GM23248 (cell line): ENCODE data around the gene CACUL1.

Source experiments
- EZH2 ChIP-seq: fragments of 200-600 bp; sonication (generic); IDR thresholded peaks from 2 replicates; pipeline ENCODE4 v1.6.1; 2018; ENCODE audit warnings: antibody characterized with exemption, mild to moderate bottlenecking; ENCODE audit not compliant: insufficient read depth, poor library complexity, severe bottlenecking
- EZH2phosphoT487 ChIP-seq: fragments of 200-600 bp; sonication (generic); IDR thresholded peaks from 2 replicates; pipeline ENCODE4 v1.6.1; 2018; ENCODE audit warnings: antibody characterized with exemption, moderate library complexity, mild to moderate bottlenecking, low read depth; ENCODE audit not compliant: insufficient read depth

GRCh38 chr10:118773041-118773440 is 18.3 kb upstream of the CACUL1 start:
- no peak for TF ChIP-seq EZH2
- TF ChIP-seq EZH2phosphoT487, result no peak
